Right ventricle myocardium superior (tissue), 1 donor: ENCODE results near the gene LRRC3B. TPM values are rescaled to one million over a fixed set of nuclear protein-coding genes. Genes with fewer than 3 reads are reported as not detected.

Experiments used
- ATAC-seq: fragments of 200-7000 bp; cut with Tn5 transposase; one replicate; pipeline ENCODE4 v1.9.1; 2020; ENCODE audit warnings: mild to moderate bottlenecking; ENCODE audit not compliant: poor library complexity
- DNase-seq: peaks from one replicate; pipeline ENCODE4 v3.0.0-alpha.2; 2020
- intact Hi-C: fragments of 100-400 bp; cut with DNase I; formaldehyde crosslinking; loops from one replicate; pipeline ENCODE4 v1.11.2; 2022
- total RNA-seq: library from RNA; stranded (reverse); fragmentation: NEBNext Ultra II Directional; extraction: Animal tissue kit (Norgen Biotek cat#: 25700); gene quantifications from one replicate; pipeline ENCODE4 v1.2.1, GENCODE V29; 2021
- donor health status: DM: no; HTN: yes; CAD: no; lungs with severe emphysema.

The LRRC3B gene
- total RNA-seq, 1 donor from 2014 or later = 0.13 TPM

DNA sequence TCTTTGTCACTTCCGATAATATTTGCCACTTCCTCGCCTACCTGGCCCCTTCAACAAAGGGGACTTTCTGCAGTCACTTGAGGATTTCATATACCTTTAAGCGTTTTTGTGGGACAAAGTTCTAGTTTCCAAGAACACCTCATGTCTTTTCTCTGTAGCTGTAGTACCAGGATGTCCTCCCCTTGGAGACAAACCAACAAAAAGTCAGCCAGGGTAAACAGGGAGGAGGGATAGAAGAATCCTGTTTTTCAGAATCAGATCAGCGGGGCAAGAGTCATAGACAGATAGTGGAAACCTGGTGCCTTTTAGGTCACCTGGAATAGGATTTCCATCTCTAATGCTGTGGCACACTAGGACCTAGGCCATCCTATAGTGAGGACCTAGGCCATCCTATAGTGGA, 4.5 kb downstream of the LRRC3B start:
- ATAC-seq (no peak), DNase-seq (no peak)
- intact Hi-C loops = no loop called here

DNA sequence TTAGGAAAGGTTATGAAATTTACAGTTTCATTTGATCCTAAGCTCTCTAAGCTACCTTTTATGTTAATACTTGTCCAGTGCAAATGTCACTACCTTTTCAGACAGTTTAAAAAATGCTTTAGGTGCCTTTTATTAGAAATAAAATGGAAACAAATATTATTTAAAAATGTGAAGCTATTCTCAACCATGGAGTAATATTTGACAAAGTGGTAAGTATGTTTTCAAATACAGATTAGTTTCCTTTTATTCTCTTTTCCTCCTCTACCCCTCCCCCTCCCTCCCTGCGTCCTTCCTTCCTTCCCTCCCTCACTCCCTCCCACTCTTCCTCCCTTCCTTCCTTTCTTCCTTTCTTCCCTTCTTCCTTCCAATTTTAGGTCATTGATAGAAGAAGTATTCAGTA, 6.3 kb downstream of the LRRC3B start:
- DNase-seq = no peak
- no peak for ATAC-seq
- intact Hi-C loops = no loop called here

DNA sequence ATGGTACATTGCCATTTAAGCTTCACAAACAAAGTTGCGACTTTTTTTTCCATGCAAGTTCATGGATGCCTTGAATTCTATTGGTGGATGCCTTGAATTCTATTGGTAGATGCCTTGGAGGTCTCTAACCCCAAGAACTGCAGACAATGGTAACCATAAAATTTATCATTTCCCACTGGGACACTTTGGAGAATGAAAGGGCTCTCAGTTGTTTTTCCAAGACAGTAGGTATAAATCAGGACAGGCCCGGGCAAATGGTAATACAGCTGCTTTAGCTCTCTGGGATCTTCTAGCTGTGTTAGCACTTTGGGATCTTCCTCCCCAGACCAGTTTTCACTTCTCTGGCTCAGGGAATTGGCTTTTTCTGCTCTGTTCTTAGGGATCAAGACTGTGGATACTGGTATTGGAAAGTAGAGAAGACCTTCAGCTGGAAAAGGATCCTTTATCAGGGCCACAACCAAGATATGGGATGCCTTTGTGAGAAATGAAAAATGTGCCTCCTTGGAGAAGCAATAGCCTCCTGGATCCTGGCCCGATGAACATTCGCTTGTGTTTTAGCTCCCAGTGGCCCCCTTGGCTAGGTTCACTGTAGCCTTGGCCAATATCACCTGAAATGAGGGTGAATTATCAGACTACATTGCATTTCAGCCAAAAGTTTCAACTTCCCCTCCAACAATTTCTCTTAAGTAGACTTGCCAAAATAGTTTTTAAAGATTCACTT, 8.3 kb downstream of the LRRC3B start:
- ATAC-seq = no peak
- intact Hi-C loops = no loop called here
- DNase-seq = no peak

DNA sequence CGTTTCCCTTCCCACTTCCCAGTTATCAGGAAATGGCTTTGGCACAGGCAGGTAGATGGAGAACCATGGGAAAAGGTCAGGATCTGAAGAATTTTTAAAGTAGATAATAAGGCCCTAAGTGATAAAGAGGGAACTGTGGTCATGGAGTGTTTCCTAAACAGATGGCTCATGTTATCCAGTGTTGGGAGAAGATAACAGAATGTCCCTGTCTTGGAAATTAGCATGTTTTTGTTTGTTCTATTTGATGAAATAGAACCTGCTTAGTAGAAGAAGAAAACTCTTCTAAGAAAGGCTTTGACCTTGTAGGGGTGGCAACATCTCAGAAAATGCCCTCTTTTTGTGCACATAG, 8.8 kb downstream of the LRRC3B start:
- intact Hi-C loops = no loop called here
- DNase-seq (no peak), ATAC-seq (no peak)

DNA sequence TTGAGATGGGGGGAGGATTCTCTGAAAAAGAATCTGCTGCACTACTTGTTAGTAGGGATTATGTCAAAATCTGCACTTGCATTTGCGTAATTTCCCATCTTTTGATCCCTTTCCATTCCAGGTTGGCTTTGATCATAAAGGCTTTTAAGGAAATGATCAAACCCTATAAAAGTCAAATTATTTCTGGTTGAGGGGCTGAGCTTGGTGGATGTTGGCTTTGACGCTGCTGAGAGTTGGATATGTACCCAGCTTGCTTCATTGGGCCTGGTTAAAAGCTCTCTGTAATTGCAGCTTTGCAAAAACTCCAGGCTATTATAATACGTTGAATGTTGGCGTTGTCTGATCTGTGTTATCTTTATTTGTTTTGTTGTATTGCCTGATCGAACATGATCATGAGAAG, 12.0 kb downstream of the LRRC3B start:
- intact Hi-C loops = no loop called here
- DNase-seq (no peak), ATAC-seq (no peak)

DNA sequence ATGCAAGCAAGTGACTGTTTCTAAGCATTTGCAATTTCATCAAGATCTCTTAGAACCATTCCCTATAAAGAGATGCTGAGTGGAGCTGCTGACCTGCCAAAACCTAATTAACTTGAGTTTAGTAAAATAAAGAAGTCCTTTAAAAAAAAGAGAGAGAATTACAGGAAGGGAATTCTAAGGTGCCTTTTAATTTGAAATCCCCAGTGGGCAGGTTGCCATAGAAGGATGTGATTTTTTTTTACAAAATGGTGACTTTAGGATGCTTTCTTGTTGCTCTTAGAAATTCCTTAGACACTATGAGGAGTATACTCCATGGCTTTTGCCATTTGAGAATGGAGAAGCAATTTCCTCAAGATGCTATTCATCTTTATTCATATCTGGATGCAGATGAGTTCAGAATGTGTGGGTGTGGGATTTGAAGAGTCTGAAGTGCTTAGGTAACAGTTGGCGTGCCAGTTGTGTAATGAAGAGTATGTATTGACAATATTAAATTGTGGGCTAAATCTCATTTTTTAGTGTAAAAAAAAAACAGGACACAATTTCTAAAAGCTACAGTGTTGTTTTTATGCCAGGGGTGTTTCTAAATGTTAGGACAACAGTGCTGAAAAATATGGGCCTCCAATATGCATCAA, 13.6 kb downstream of the LRRC3B start:
- no peak for ATAC-seq
- DNase-seq = no peak
- intact Hi-C loops = no loop called here

DNA sequence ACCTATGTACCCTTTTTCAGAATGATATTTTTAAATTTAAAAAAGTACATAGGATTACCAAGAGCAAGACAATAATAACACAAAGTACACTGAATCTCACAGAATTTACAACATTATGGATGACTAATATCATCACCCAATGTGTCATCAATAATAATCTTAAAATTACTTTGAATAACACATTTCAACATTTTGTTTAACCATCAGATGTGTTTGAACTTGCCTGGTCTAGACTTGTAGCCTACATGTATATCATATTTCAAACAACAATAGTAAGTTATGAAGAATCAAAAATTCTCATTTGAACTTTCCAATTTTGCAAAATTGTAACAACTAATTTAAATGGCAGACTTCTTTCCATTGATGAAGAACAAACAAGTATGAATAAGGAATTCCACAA, 15.1 kb downstream of the LRRC3B start:
- DNase-seq (no peak), ATAC-seq (no peak)
- intact Hi-C loops = no loop called here

DNA sequence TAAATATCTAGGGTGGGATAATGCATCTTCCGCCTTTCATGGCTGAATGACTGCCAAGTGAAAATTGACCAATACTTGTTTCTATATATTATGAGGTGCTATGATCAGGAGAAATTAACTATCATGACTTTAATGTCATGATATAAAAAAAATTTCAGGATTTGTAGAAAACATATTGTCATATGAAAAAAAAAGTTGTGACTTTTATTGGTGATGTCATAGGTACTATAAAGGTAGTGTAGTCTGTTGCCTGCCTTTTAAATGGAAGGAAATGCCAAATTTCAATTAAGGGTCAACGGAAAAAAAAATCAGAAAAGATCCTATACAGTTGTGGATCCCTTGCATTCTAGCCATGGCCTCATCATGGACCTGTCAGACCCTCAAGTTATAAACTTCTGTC, 15.5 kb downstream of the LRRC3B start:
- ATAC-seq (no peak), DNase-seq (no peak)
- intact Hi-C loops = no loop called here

DNA sequence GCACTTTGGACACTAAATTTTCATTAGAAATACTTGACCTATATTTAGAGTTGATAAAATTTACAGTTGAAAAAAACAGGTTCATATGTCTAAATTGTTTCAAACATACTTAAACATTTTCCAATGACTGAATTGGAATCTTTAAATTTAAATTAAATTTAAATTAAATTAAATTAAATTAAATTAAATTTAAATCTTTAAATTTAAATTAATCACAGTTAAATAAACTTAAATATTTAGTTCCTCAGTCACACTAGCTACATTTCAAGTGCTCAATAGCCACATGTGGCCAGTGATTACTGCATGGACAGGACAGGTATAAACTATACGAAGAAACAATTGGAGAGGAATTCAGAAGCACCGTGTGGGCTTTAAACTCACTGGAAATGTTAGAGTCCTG, 16.8 kb downstream of the LRRC3B start:
- DNase-seq (no peak), ATAC-seq (no peak)
- intact Hi-C loops = no loop called here

DNA sequence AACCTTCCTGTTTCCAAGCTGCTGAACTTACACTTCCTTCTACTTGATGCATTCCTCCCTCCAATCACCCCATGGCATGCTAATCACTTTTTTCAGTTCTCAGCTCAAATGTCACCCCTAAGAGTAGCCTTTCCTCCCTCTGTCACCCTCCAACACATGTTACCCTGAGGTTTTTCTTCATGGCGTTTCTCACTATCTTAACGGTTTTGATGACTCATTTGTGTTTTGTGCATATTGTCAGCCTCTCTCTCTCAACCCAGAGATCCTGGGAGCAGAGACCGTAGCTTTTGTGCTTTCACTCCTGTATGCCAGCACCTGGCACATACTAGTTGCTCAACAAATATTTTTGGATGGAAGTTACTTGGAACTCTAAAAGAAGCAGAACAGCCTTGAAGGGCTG, 24.5 kb downstream of the LRRC3B start:
- intact Hi-C loops = no loop called here
- ATAC-seq = no peak
- no peak for DNase-seq

DNA sequence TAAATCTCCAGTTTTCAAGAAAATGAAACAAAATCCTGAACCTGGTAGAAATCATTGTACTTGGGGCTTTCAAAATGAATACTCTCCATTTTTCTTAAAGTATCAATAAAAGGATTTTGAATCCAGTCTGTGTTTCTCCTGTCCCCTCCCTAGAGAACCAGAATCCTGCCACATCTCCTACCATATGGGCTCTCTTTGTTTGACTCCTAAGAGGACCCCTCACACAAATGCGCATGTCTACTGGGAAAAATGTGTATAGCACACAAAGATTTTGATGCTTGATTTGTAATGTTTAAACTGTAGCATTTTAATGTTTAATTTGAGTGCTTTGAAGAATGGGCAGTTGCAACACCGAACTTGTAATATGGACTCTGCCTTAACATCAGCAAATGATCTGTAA, 25.9 kb downstream of the LRRC3B start:
- intact Hi-C loops = no loop called here
- DNase-seq = no peak
- ATAC-seq = no peak

DNA sequence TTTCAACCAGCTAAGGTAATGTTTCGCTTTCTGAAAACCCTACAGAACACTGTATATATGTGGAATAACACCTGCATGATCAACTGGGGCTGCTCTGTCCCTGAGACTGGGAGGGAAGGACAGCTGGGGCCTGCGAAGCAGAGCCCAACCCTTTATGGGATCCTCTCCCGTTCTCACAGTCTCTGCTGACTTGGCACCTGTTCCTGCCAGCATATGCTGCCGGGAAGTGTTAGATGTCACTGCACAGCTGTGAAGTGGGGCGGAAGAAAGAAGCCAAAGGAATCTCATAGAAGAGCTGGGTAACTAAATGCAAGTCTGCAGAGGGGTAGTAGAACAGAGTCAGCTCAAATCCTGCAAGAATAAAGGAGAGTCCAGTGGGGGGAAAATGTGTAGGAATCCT, 29.6 kb downstream of the LRRC3B start:
- intact Hi-C loops = no loop called here
- DNase-seq (peak; percentile 49), ATAC-seq (peak; percentile 92)

DNA sequence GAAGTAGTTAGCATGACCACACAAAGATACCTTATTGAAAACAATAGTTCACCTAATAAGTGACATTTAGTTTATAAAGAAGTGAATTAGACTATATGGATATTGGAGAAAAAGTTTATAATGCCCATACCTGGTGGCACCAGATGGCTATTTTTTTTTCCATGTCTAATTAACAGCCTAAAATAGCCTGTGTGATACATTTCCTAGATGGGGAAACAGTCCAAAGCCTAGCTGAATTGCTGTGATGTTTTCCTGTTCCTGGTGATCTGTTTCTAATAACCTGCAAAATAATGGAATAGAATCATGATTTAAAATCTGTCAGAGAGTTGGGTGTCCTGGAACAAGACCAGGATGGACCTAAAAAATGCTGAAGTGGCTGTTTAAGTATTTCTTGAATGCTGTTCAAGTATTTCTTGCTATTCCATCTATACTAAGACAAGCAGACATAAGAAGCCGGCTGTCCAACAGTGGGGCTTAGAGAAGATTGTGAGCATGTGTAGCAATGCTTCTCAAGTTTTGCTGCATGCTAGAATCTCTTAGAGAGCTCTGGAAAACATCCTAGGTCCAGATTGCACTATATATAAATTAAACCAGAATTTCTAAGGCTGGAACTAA, 31.3 kb downstream of the LRRC3B start:
- DNase-seq = no peak
- ATAC-seq = no peak
- intact Hi-C loops = no loop called here

DNA sequence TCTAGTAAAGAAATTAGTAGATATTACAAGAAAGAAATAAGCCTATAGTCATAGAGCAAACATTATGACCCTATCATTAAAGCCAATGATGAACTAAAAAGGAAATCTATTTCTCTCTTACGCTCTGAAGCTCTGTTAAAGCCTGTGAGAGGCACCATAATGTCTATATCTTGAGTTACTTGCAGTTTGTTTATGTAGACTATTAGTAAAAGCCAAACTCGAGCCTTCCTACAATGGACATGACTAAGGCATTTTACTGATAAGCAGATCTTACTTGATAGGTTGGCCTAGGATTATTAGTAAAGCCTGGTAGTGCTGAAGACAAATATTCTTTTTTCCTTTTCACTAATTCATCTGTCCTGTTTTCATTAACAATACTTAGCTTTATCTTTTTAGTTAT, 32.7 kb downstream of the LRRC3B start:
- no peak for DNase-seq
- intact Hi-C loops = no loop called here
- ATAC-seq = no peak

DNA sequence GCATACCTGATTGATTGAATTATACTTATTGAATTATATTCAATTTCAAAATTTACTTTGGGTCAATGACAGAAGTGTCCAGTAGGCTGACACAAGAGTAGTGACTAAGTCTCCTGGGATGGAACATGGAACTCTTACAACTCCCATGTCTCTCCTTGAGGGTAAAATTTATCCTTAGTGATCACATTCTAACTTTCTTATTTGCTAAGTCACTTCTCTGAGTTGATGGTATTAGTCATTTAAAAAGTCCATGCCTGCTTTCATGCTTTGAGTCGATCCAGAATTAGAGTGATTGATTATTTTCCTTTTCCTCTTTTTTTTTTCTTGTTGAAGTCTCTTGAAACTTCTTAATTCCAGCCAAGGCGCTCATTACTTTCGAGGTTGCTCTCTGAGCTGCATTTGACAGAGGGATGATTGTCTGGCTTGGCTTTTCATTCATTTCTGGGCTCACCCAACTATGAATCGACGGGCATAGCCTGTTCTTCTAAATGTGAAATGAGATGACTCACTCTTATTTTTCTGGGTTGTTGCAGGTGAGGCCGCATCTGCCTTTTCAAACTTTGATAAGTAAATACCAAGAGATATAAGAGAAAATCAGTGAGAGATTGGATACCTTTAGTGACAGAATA, 34.9 kb downstream of the LRRC3B start:
- DNase-seq (no peak), ATAC-seq (no peak)
- intact Hi-C loops = no loop called here

DNA sequence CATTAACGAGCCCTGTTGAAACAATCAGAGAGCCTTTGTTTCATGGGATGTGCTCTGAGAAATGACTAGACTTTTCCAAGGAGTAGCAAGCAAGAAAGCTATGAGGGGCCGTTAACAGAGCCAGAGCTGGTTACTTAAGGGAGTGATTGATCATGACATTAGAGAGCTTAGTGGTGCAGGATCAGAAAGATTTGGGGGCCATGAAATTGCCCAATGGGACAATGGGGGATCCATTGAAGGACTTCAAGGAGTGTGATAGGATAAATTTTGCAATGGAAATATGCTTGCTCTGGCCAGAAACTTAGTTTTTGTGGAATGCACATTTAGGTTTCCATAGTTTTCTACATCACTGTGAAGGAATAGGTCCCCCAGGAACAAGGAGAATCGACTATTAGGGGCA, 45.6 kb downstream of the LRRC3B start:
- no peak for ATAC-seq
- intact Hi-C loops = no loop called here

DNA sequence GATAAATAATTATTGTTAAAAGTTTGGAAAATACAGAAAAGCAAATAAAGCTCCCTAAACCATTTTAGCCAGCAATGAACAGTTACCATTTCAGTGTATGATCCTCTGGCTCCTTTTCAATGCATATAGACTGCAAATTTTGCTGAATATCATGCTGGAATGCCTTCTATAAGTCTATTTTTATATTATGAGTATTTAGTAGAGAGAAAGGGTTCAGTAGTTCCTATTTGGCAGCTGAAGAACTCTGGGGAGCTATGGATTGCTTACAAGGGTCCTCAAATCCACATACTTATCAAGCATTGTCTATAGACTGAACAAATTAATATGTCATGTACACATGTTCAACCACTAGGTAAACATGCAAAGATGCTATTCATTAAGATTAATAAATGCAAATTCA, 46.1 kb downstream of the LRRC3B start:
- DNase-seq (no peak), ATAC-seq (no peak)
- intact Hi-C loops = no loop called here

More for the DNA sequence above, 45.6 kb downstream of the LRRC3B start:
- DNase-seq = no peak

DNA sequence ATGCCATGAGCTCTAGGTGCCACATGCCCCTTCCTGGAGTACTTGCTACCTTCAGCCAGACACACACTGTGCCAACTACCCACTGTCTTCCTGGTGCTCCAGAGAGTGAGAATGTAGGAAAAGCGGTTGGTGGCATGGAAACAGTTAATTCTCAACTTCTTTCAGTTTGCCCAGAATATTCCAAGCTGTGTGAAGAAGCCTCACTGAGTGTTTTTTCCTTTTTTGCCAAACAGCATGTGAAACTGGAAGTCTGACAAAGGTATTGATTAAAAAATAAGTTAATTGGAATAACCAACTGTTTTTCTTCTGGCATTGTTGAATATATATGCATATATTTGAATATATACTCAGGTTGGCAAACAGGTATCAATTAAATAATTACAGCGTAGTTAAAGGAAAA, 52.8 kb downstream of the LRRC3B start:
- intact Hi-C loops = no loop called here
- ATAC-seq (no peak), DNase-seq (no peak)

DNA sequence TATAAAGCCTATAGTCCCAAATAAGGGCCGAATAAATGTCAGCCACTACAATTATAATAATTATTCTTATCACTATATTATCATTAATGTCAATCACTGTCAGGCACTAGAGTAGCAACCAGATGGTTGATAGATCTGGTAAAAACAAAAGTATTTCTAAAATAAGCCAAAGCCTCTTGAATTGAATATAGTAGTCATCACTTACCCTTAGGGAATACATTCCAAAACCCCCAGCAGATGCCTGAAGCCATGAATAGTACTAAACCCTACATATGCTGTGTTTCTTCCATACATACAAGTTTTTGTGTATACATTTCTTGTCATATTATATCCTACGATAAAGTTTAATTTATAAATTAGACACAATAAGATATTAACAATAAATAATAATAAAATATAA, 59.1 kb downstream of the LRRC3B start:
- no peak for DNase-seq
- intact Hi-C loops = no loop called here
- no peak for ATAC-seq

DNA sequence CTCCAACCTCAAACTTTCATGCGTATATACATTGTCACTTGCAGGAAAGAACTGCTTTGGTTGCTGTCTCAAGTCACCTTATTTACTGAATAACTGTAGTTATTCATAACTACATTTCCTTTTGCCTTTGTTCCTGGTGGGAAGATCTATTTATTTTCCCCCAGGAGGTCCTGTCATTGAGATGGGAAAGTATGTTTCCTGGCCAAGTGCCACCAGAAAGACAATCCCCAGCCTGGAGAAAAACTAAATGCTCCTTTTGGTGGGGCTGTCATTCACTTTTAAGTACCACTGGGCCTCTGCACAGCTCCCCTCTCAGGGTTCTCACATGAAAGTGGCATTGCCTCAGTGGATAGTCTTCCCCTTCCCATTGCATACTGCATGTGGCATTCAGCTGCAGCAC, 59.8 kb downstream of the LRRC3B start:
- intact Hi-C loops = no loop called here
- no peak for ATAC-seq
- no peak for DNase-seq
